ENCODE results near the gene TBC1D22A.

DNA sequence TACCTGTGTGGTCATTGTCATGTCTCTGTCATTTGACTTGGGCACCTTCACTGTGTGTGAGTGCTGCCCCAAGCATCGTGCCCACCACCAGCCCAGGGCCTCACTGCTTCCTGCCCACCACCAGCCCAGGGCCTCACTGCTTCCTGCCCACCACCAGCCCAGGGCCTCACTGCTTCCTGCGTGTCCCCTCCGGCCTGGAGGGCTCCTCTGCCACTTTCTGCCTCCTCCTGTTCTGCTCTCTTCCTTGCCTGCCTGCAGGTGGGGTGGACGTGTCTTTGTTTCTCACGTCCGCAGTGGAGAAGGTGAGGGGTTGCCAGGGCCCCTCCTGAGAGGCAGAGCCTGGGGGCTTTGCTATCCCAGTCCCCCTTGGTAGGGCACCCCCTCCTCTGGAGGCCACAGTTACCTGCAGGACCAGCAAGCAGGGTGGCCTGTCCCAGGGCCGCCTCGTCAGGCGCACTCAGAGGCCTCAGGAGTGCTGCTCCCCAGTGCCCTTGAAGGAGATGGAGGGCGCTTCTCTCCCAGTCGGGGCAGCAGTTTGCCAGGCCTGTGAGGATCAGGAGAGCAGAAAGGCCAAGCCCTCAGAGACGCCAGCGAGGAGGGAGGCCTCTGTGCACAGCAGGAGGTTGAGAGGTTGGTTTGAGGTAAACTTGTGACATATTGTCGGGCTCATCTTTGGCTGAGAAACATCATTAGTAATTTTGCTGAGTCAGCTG, 290.7 kb downstream of the TBC1D22A start:
- TF ChIP-seq, protein P1, sequence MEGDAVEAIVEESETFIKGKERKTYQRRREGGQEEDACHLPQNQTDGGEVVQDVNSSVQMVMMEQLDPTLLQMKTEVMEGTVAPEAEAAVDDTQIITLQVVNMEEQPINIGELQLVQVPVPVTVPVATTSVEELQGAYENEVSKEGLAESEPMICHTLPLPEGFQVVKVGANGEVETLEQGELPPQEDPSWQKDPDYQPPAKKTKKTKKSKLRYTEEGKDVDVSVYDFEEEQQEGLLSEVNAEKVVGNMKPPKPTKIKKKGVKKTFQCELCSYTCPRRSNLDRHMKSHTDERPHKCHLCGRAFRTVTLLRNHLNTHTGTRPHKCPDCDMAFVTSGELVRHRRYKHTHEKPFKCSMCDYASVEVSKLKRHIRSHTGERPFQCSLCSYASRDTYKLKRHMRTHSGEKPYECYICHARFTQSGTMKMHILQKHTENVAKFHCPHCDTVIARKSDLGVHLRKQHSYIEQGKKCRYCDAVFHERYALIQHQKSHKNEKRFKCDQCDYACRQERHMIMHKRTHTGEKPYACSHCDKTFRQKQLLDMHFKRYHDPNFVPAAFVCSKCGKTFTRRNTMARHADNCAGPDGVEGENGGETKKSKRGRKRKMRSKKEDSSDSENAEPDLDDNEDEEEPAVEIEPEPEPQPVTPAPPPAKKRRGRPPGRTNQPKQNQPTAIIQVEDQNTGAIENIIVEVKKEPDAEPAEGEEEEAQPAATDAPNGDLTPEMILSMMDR (IDR thresholded peaks at IDR 0.05) = no peak
- TF ChIP-seq EZH2phosphoT487 (IDR thresholded peaks at IDR 0.05) (no peak), EZH2 (IDR thresholded peaks at IDR 0.05) (no peak)

Measured in neural progenitor cell (in vitro differentiated cells).